Neural cell (in vitro differentiated cells): ENCODE results near the gene E4F1.

ENCODE experiments used
- POLR2AphosphoS5 ChIP-seq: IDR thresholded peaks from 2 replicates; pipeline ENCODE4 v1.6.1; 2012
- TF ChIP-seq, protein P1 (sequence below): fragments of 450-650 bp; IDR thresholded peaks from 2 replicates; pipeline ENCODE4 v1.5.1; 2014; ENCODE audit warnings: antibody characterized with exemption, mild to moderate bottlenecking, moderate library complexity; ENCODE audit not compliant: poor library complexity, severe bottlenecking

DNA sequence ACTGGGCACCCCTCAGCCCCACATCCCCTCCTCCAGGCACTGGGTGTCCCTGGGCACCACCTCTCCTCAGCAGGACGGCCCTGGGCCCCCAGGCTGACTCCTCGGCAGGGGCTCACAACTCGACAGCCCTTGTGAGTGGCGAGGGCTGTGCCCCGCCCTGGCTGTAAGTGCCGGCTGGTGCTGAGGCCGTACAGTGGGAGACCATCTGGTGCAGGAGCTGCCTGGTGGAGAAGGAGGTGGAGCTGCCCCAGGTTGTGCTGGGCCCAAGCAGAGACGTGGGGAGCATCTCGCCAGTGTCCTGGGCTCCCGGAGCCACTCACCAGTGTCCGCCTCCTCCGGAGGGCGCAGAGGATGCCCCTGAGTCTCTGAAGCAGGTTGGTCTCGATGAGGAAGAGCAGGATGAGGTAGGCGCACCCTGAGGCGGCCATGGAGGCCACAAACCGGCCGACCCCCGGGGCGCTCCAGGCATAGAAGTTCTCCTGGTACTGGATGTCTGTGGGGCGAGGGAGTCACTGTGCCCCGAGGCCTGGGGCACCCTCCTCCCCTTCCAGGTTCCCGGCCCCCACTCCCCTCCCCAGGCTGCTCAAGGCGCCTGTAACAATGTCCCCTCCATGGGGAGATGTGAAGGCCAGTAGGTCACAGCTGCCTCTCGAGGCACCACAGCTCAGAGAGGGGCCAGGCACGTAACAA, 59.6 kb downstream of the E4F1 start:
- TF ChIP-seq, protein P1, sequence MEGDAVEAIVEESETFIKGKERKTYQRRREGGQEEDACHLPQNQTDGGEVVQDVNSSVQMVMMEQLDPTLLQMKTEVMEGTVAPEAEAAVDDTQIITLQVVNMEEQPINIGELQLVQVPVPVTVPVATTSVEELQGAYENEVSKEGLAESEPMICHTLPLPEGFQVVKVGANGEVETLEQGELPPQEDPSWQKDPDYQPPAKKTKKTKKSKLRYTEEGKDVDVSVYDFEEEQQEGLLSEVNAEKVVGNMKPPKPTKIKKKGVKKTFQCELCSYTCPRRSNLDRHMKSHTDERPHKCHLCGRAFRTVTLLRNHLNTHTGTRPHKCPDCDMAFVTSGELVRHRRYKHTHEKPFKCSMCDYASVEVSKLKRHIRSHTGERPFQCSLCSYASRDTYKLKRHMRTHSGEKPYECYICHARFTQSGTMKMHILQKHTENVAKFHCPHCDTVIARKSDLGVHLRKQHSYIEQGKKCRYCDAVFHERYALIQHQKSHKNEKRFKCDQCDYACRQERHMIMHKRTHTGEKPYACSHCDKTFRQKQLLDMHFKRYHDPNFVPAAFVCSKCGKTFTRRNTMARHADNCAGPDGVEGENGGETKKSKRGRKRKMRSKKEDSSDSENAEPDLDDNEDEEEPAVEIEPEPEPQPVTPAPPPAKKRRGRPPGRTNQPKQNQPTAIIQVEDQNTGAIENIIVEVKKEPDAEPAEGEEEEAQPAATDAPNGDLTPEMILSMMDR, result no peak
- TF ChIP-seq POLR2AphosphoS5, result no peak
